Activated T-cell treated with anti-CD3 and anti-CD28 coated beads for 4 hours (primary cell): ENCODE results near the gene ZNRF3.

Experiments used
- DNase-seq: peaks from one replicate; pipeline ENCODE4 v3.0.0-alpha.2; 2020

ZNRF3 gene

DNA sequence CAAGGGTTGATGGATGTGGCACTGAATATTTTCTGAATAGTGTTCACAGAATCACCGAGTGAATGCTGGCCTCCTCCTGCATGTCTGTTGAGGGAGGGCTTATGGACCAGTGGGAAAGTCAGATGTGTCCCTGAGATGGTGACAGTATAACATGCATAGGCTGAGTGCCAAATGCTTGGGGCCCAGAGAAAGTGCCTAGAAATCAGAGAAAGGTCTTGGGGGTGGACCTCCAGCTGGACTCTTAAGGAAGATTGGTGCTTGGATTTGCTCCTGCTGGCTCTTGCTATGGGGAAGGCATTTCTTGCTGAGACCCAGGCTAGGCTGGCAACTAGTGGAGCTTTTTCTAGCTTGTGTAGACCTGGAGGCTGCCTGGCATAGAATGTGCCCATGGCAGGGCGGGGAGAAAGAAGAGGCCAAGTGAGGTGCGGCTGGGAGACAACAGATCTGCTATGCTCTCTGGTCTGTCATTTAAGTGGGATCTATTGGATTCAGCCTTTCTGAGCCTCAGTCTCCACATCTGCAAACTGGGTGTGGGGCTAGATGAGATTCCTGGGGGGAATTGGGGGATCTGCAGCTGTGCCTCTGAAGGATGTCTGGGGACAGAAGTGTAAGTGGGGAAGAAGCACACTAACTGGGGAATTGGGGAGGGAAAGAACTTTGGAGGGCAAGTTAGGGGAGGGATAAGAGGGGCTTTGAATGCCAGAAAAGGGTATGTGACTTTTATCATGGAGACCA is 27.4 kb downstream of the ZNRF3 start:
- no peak for DNase-seq

GRCh38 chr22:28911304-28911690 is 27.9 kb downstream of the ZNRF3 start:
- DNase-seq = no peak

DNA sequence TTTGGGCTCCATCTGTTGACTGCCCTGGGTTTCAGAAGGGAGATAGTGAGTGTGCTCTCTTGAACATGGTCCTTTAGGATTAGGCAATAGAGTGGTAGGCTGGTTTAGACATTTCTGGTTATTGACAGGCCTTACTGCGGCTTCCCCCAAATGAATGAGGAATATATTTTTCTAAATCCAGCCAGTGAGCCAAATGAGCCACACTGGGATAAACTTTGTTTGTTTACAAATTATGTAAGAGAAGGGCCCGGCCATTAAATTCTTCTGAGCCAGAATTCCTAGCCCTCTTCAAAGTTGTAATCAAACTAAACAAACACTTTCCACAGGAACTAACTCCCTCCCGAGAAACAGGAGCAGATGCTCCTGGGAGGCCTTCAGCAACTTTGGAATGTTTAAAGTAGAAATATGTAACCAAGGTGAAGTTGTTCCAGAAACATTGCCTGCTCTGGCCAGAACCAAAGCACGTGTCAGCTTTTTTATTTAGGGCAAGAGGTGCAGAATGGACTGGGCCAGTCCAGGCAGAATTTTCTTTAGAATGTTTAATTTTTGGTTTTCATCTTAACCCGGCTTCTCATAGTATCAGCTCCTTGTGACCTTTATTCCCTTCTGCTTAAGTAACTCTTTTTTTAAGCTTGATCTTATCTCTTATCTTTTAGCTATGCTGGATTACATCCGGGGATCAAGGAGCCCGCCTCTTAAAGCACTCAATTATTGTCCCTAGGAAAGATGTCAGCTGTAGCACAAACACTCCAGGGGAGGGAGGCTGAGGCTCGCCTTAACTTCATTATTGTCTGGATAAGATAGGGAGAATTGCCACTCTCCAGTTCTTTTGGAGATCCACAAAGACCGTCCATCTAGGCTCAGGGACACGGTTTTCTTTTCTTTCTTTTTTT is 28.7 kb downstream of the ZNRF3 start:
- DNase-seq = no peak

GRCh38 chr22:28914201-28914600 is 30.8 kb downstream of the ZNRF3 start:
- no peak for DNase-seq

DNA sequence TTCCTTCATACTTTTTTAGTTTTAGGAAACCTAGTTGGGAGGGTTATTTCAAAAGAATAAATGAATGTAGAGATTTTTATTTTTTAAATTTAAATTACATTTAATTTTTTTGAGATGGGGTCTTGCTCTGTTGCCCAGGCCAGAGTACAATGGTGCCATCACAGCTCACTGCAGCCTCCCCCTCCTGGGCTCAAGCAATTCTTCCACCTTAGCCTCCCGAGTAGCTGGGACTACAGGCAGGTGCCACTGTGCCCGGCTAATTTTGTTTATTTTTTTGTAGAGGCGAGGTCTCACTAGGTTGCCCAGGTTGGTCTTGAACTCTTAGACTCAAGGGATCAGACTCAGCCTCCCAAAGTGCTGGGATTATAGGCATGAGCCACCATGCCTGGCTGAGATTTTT is 32.6 kb downstream of the ZNRF3 start:
- DNase-seq = no peak

DNA sequence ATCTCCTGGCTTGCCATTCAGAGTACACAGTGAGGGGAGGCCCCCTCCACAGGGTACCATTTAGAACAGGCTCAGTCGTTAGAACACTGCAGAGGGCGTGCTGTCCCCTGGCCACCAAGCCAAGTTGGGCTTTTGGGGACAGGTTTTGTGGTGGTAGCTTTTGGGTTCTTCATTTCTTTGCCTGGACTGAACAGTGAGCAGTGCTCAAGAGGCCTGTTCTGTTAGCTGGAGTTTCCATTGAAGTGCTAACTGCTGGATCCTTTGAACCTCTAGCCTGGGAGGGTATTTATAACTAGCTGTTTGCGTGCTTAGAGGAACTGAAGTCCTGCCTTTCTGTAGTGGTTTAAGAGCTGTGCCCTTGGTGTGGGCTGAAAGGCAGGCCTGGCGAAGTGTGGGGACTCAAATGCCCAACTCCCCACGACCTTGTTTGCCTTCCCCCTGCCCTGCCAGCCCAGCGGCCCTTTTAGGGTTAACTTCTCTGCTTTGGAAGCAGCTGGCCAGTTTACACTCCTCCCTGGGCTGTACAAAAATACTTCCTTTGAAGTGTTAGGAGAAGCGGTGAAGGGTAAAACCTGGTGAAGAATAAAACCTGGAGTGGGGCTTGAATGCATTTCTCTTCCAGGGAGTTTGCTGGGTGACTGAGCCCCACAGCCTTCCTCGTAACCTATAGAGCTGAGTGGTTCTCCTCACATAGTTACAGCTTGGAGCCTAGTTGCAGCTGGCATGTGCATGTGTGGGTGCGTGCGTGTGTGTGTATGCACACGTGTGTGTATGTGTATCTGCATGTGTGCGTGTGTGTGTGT is 34.6 kb downstream of the ZNRF3 start:
- DNase-seq = no peak

- no peak for DNase-seq
Observed at GRCh38 chr22:28918550-28919271, 35.3 kb downstream of the ZNRF3 start.

DNA sequence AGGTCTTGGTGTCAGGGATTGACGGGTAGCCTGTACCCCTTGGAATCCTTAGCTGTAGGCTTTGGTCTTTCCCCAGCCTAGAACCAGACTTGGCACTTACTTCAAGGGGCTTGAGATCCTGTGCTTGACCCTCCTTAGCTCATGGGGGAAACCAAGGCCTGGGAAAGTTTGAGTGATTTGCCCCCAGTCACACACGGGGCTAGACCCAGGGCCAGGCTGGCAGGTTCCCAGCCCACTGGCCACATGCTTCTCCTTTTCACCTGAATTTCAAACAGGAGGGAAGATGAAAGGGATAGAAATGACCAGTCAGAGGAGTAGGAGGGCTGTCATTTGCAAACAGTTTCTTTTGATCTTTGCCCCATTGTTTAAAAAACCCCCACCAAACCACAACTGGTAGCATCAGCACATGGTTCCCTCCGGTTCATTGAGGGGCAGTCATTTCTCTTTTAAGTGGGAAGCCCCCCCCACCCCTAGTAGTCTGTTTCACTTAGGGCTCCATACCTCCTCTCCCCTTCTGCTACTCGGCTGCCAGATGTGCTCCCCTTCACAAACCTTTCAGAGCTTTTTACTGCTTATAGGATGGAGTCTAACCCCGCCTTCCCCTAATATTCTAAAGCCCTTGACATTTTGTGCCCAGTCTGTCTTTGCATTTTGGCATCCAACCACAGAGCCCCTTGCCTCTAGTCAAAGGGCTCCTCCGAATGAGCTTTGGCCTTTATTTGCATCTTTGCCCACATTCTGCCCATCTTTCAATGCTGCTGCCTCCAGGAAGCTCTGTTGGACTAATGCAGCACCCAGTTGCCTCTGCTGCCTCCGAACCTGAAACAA is 37.6 kb downstream of the ZNRF3 start:
- DNase-seq = no peak

- DNase-seq = no peak
Observed at GRCh38 chr22:28921585-28921879, 38.2 kb downstream of the ZNRF3 start.

- no peak for DNase-seq
Observed at GRCh38 chr22:28922540-28923244, 39.3 kb downstream of the ZNRF3 start.

DNA sequence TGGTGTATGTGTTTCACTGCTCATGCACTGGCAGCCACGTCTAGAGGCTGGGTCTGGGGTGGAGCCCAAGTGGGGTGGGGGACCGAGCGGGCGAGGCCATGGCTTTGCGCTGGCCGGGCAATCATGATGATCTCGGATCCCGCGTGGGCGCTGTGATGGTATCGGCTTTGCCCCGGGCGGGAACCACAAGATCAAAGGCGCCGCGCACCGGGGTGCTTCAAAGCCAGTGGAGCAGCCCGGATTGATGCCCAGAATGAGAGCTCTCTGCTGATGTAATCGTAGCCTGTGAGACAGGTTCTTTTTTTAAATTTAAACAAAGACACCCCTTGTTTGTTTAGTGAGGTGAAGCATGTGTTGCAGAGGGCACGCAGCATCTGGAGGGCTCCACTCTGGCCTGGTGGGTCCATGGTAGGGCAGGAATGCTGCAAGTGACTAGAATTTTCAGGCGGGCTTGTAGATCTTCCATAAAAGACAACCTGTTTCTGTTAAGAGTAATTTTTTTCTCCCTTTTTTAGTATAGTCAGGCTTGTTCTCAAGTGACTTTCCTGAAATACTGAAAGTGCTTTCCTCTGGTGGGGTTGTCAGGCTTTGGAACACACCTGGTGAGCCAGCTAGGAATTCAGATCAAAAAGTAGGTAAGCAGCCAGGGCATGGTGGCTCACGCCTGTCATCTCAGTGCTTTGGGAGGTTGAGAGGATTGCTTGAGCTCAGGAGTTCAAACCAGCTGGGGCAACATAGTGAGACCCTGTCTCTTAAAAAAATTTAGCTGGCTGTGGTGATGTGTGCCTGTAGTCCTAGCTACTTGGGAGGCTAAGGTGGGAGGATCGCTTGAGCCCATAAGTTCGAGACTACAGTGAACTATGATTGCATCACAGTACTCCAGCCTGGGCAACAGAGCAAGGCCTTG is 40.7 kb downstream of the ZNRF3 start:
- DNase-seq = no peak

- DNase-seq = no peak
Observed at GRCh38 chr22:28925916-28926315, 42.5 kb downstream of the ZNRF3 start.

DNA sequence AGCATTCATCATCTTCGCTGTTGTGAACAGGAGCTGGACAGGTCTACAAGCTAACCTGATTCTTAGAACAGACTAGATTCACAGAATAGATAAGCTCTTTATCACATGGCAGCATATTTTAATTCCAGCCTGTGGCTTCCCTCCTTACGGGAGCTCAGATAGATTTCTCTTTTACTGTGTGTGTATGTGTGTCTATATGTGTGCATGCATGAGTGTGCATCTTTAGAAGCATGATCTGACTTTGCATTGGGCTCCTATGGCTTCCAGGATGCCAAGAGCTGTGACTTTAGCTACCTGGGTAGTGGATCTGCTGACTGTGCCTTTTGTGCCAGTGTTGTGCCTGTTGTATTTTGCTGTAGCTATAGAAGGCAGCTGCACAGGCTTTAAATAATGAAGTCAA is 44.3 kb downstream of the ZNRF3 start:
- no peak for DNase-seq

DNA sequence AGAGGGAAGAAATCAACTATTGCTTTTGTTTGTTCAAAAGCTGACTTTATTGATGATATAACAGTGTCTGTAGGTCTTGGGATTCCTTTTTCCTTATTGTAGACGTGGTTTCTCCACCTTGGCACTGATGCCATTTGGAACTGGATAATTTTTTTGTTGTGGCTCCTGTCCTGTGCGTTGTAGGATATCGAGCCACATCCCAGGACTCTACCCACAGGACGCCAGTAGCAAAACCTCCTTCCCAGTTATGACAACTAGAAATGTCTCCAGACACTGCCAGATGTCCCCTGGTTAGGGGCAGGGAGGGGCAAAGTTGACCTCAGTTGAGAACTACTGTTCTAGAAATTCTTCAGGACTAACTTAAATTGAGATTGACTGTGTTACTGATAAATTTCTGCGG is 45.8 kb downstream of the ZNRF3 start:
- DNase-seq = no peak

DNA sequence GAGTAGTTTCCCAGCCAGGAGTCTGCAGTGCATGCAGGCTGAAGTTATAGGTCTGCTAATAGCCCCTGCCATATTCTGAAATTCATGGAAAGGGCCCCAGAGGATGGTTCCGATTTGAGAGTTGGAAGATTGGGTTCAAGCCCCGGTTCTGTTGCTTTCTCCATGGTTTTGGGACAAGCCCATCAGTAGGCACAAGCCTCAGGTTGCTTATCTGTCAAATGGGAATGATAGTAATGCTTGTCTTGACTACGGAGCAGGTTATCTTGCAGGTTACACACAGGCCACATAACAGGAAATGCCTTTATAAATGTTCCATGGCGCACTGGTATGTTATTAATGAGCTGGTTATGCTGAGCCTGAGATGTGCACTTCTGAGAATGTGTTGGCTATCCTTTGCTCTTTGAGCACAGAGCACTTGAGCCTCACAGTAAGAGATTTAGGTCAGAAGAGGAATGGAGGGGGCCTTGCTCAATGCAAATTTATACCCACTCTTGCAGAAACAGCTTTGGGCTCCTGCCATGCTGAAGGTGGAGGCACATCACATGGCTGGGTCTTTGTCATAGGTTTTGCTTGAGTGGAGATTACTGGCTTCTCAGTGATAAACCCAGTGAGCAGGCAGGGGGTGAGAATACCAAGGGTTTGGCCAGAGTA is 47.1 kb downstream of the ZNRF3 start:
- no peak for DNase-seq

DNA sequence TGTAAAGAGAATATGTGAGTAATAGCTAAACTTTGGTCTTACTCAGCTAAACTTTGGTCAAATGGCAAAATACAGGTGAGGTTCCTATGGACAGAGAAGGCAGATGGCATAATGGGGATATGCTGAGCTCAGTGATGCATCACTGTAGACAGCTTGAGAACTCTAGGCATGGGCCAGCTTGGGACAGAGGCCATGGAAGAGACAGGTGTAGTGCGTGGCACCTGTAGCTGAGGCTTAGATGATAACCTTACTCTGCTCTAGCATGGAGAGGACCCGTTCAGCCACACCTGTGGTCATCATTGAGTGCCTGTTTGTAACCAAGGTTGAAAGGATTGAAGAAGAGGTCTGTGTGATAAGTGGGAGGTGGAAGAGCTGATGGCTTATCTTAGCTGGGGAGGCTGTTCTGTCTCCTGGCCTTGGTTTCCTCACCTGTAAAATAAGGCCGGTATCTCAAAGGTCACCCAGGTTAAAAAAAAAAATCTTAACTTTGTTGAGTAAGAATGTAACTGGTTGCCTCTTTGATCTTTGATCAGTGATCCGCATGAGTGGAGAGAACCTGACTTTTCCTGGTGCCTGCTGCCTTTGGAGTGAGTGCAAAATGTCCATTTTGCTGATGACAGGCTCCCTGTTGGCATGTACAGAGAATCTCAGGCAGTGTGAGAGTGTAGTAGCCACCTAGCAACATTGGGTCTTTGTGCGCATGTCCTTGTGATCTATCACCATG is 48.6 kb downstream of the ZNRF3 start:
- DNase-seq = no peak

DNA sequence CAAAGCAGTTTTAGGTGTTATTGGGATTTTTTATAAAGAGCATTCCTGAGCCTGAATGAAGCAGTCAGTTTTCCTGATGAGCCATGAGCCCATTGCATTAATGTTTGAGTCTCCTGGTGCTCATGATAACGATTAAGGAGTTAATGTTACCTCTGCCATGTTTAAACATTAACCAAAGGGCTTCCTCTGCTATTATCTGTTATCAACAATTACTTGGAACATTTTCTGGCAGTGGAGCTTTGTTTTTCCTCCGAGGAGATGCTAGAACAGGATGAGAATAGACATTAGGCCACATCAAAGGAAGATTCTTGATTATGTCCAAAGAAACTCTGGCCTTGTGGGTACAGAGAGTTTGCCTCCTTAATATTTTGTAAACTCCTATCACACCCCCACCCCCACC is 49.9 kb downstream of the ZNRF3 start:
- DNase-seq = no peak

GRCh38 chr22:28934026-28934425 is 50.7 kb downstream of the ZNRF3 start:
- no peak for DNase-seq

DNA sequence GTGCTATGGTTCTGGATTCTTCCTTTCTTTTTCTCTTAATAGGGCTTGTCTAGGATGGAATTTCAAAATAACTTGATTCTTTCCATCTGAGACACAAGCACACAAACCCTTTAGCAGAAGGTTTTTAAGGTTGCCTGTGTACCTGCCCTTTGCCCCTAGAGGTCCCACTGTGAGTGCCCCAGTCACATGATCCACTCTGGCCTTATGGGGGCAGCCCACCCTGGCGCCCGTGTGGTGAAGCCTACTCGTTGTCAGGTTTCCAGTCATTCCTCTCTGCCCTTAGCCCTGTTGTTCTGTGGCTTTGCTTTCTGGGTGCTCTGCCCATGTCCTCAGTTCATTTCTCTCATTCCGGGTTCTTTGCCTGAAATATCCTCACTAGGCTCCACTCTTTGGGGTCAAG is 51.8 kb downstream of the ZNRF3 start:
- DNase-seq = no peak
